Parathyroid adenoma (tissue), 2 donors: Measurements from ENCODE around the gene GABRG3.

Experiments used
- H2AFZ ChIP-seq: fragments of 300-600 bp; sonication (generic); one replicate; pipeline ENCODE4 v1.7.0; 2017; ENCODE audit warnings: antibody characterized with exemption, mild to moderate bottlenecking
- H3K27ac ChIP-seq: fragments of 300-600 bp; sonication (generic); one replicate; pipeline ENCODE4 v1.7.0; 2017
- H3K27me3 ChIP-seq: fragments of 300-600 bp; sonication (generic); one replicate; pipeline ENCODE4 v1.7.0; 2017; ENCODE audit warnings: low read length; ENCODE audit not compliant: control insufficient read depth, insufficient read depth
- H3K36me3 ChIP-seq: fragments of 300-600 bp; sonication (generic); one replicate; pipeline ENCODE4 v1.7.0; 2017; ENCODE audit warnings: low read length; ENCODE audit not compliant: control insufficient read depth, insufficient read depth
- H3K4me1 ChIP-seq: fragments of 300-600 bp; sonication (generic); one replicate; pipeline ENCODE4 v1.7.0; 2017; ENCODE audit warnings: control low read depth
- H3K4me2 ChIP-seq: fragments of 300-600 bp; sonication (generic); one replicate; pipeline ENCODE4 v1.7.0; 2017; ENCODE audit warnings: low read length
- H3K4me3 ChIP-seq: fragments of 300-600 bp; sonication (generic); one replicate; pipeline ENCODE4 v1.7.0; 2017; ENCODE audit warnings: low read depth, low read length
- H3K79me2 ChIP-seq: fragments of 300-600 bp; sonication (generic); one replicate; pipeline ENCODE4 v1.7.0; 2017; ENCODE audit warnings: control low read depth
- H3K9ac ChIP-seq: fragments of 300-600 bp; sonication (generic); one replicate; pipeline ENCODE4 v1.7.0; 2017; ENCODE audit warnings: mild to moderate bottlenecking
- H3K9me3 ChIP-seq: fragments of 300-600 bp; sonication (generic); one replicate; pipeline ENCODE4 v1.7.0; 2017; ENCODE audit warnings: low read length; ENCODE audit not compliant: control insufficient read depth
- TF ChIP-seq, protein P1 (sequence below): fragments of 300-600 bp; sonication (generic); IDR thresholded peaks from one replicate; pipeline ENCODE4 v1.7.0; 2017; ENCODE audit warnings: antibody characterized with exemption, mild to moderate bottlenecking
- donor health status: primary hyperparathyroidism.

The GABRG3 gene

DNA sequence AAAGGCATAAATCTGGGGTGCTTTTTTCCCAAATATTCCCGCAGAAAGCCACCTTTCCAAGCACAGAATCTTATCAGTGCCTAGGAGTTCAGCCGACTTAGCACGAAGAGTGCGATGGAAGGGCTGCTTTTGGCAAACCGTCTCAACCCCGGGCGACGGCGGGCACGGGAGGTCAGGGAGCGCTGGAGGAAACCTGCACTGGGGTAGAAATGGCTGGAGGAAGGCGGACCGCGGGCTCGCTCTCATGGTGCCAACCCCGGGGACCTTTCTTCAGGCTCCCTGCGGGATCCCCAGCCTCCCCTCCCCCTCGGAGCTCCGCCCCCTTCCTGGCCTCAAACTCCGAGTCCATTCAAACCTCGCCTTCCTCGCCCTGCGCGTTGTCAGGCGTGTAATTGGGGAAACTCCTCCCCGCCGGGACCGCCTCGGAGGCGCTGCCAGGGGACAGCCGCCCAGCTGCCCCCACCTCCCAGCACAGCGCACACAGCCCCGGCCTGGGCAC lies at the start of gene GABRG3:
Gene GABRG3 (plus strand): TSS at position 470 of the 499 bp plus-strand sequence.
- Histone ChIP-seq H3K4me2 (peak within 1 kb of the TSS; percentile 51), H3K27ac (no peak within 1 kb of the TSS), H3K36me3 (no peaks in the 10 kb centered on the region), H2AFZ (peak within 1 kb of the TSS; percentile 28), H3K27me3 (no peaks in the 10 kb centered on the region), H3K9me3 (no peaks in the 10 kb centered on the region), H3K4me1 (no peaks in the 10 kb centered on the region), H3K79me2 (no peaks in the 10 kb centered on the region), H3K4me3 (no peak within 1 kb of the TSS), H3K9ac (no peak within 1 kb of the TSS)
- TF ChIP-seq, protein P1, sequence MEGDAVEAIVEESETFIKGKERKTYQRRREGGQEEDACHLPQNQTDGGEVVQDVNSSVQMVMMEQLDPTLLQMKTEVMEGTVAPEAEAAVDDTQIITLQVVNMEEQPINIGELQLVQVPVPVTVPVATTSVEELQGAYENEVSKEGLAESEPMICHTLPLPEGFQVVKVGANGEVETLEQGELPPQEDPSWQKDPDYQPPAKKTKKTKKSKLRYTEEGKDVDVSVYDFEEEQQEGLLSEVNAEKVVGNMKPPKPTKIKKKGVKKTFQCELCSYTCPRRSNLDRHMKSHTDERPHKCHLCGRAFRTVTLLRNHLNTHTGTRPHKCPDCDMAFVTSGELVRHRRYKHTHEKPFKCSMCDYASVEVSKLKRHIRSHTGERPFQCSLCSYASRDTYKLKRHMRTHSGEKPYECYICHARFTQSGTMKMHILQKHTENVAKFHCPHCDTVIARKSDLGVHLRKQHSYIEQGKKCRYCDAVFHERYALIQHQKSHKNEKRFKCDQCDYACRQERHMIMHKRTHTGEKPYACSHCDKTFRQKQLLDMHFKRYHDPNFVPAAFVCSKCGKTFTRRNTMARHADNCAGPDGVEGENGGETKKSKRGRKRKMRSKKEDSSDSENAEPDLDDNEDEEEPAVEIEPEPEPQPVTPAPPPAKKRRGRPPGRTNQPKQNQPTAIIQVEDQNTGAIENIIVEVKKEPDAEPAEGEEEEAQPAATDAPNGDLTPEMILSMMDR, result no peak

DNA sequence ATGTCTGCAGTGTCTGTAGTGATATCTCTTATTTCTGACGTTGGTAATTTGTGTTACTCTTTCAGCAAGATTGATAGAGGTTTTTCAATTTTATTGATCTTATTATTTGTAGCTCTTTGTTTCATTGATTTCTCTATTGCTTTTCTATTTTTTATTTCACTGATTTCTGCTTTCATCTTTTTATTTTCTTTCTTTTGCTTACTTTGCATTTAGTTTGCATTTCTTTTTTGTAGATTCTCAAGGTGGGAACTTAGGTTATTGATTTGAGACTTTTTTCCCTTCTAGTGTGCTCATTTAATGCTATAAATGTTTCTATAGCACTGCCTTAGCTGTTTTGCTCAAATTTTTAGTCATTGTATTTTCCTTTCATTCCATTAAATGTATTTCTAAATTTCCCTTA lies 49.5 kb upstream of the GABRG3 start:
- no peaks in the 10 kb centered on the region for H3K36me3 ChIP-seq
- no peak overlapping the region for H3K4me3 ChIP-seq
- TF ChIP-seq, protein P1, result no peak
- H3K4me2 ChIP-seq, result no peak overlapping the region
- H3K9me3 ChIP-seq, result no peaks in the 10 kb centered on the region
- H3K9ac ChIP-seq, result no peak overlapping the region
- no peaks in the 10 kb centered on the region for H3K79me2 ChIP-seq
- H3K27ac ChIP-seq, result no peak overlapping the region
- no peaks in the 10 kb centered on the region for H3K27me3 ChIP-seq
- no peaks in the 10 kb centered on the region for H3K4me1 ChIP-seq
- no peak overlapping the region for H2AFZ ChIP-seq

DNA sequence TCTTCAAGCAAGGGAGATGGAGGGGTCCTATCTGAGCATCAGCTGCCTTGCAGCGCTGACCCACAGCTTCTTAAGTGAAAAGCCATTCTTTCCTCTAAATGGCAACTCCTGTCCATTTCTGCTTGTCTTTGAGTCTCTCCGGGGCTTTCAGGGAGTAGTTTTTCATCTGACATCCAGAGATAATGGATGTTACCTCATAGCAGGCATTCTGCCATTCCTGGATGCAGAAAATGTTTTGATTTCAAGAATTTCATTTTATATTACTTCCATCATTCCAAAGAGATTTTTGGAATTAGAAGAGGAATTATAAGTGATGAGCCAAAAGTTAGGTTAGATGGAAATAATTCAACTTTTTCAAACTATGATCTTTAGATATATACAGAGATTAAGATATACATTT lies 44.9 kb upstream of the GABRG3 start:
- H3K9ac ChIP-seq, result no peak overlapping the region
- no peak overlapping the region for H3K4me3 ChIP-seq
- H3K36me3 ChIP-seq, result no peaks in the 10 kb centered on the region
- H3K4me2 ChIP-seq, result no peak overlapping the region
- no peaks in the 10 kb centered on the region for H3K4me1 ChIP-seq
- H3K27ac ChIP-seq, result no peak overlapping the region
- H3K79me2 ChIP-seq, result no peaks in the 10 kb centered on the region
- H3K27me3 ChIP-seq, result no peaks in the 10 kb centered on the region
- H2AFZ ChIP-seq, result no peak overlapping the region
- H3K9me3 ChIP-seq, result peaks cover 3% of the 10 kb centered on the region
- TF ChIP-seq, protein P1, result no peak

DNA sequence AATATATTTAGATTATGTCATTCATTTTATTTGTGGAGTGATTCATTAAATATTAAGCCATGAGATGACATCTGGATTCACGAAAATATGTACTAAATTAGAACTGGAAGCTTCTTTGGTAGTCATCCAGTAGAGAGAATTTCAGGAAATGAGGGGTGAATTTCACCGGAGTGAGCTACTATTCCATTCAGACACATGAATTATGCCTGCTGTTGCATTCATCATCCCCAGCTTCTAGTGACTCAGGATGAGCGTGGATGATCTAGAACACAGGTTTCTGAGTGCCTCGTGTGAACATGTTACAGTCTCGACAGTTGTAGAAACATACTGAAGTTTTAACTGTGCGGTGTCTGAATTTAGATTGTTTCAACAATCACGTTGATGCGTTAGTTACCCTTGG lies 42.9 kb upstream of the GABRG3 start:
- Histone ChIP-seq H3K36me3 (no peaks in the 10 kb centered on the region), H3K27ac (no peak overlapping the region), H3K79me2 (no peaks in the 10 kb centered on the region), H2AFZ (no peak overlapping the region), H3K9me3 (peaks cover 3% of the 10 kb centered on the region), H3K4me1 (no peaks in the 10 kb centered on the region), H3K27me3 (no peaks in the 10 kb centered on the region), H3K4me2 (no peak overlapping the region), H3K4me3 (no peak overlapping the region), H3K9ac (no peak overlapping the region)
- TF ChIP-seq, protein P1, result no peak

DNA sequence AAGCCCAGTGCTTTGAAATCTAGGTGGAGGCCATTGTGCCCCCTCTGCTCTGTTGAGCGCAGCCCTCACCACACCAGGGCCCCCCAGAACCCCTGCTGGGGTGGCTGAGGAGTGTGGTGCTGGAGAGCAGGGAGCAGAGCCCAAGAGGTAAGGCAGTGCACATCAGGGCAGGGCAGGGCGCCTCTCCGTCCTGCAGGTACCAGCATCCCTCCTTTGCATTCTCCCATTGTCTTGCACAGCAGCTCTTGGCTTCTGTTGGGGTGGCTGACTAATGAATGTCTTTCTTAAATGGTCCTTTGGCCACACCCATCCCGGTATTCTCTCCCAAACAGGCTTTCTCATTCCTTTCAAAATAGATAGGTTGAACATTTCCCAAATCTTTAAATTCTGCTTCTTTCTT lies 41.4 kb upstream of the GABRG3 start:
- Histone ChIP-seq H3K36me3 (no peaks in the 10 kb centered on the region), H3K27me3 (no peaks in the 10 kb centered on the region), H3K79me2 (no peaks in the 10 kb centered on the region), H3K4me1 (no peaks in the 10 kb centered on the region), H3K9ac (no peak overlapping the region), H3K4me2 (no peak overlapping the region), H2AFZ (no peak overlapping the region), H3K27ac (no peak overlapping the region), H3K4me3 (no peak overlapping the region), H3K9me3 (peaks cover 3% of the 10 kb centered on the region)
- TF ChIP-seq, protein P1, result no peak
